HEK293T (cell line): ENCODE data around the gene IFI27L2.

Experiments
- CTCF ChIA-PET: fragments of 350-600 bp; formaldehyde crosslinking; extraction: SDS; loops from one replicate; lab custom pipeline; 2021; ENCODE audit warnings: antibody characterized with exemption, inconsistent platforms; lab: Yijun Ruan, JAX
- POLR2A ChIA-PET: fragments of 350-600 bp; formaldehyde crosslinking; extraction: SDS; loops from one replicate; lab custom pipeline; 2020; ENCODE audit warnings: antibody characterized with exemption, inconsistent platforms; lab: Yijun Ruan, JAX
- DNase-seq: peaks from one replicate; pipeline ENCODE4 v3.0.0; 2012; ENCODE audit warnings: mixed read lengths; ENCODE audit errors: extremely low spot score
- ARNT ChIP-seq: fragments of 450-650 bp; IDR thresholded peaks from 2 replicates; pipeline ENCODE4 v1.6.1; 2017; ENCODE audit warnings: mild to moderate bottlenecking
- BHLHE40 ChIP-seq: fragments of 450-650 bp; IDR thresholded peaks from 2 replicates; pipeline ENCODE4 v1.6.1; 2016; ENCODE audit warnings: mild to moderate bottlenecking, moderate library complexity, borderline replicate concordance
- CTBP1 ChIP-seq: fragments of 450-650 bp; IDR thresholded peaks from 2 replicates; pipeline ENCODE4 v1.6.1; 2016; ENCODE audit warnings: borderline replicate concordance
- ELF4 ChIP-seq: fragments of 450-650 bp; IDR thresholded peaks from 2 replicates; pipeline ENCODE4 v1.6.1; 2017; ENCODE audit warnings: antibody characterized with exemption
- FOXA1 ChIP-seq: fragments of 450-650 bp; IDR thresholded peaks from 2 replicates; pipeline ENCODE4 v1.6.1; 2016; ENCODE audit warnings: mild to moderate bottlenecking
- FOXK2 ChIP-seq: fragments of 450-650 bp; IDR thresholded peaks from 2 replicates; pipeline ENCODE4 v1.6.1; 2016; ENCODE audit warnings: mild to moderate bottlenecking
- FOXM1 ChIP-seq: fragments of 450-650 bp; IDR thresholded peaks from 2 replicates; pipeline ENCODE4 v1.6.1; 2017; ENCODE audit warnings: mild to moderate bottlenecking, borderline replicate concordance
- HDGF ChIP-seq: fragments of 450-650 bp; IDR thresholded peaks from 2 replicates; pipeline ENCODE4 v1.6.1; 2017; ENCODE audit warnings: antibody characterized with exemption, borderline replicate concordance
- L3MBTL2 ChIP-seq: fragments of 450-650 bp; conservative IDR thresholded peaks from 2 replicates; pipeline ENCODE4 v1.6.1; 2016; ENCODE audit warnings: mild to moderate bottlenecking
- LEF1 ChIP-seq: fragments of 450-650 bp; IDR thresholded peaks from 2 replicates; pipeline ENCODE4 v1.6.1; 2017; ENCODE audit warnings: mild to moderate bottlenecking, borderline replicate concordance
- NFRKB ChIP-seq: fragments of 450-650 bp; IDR thresholded peaks from 2 replicates; pipeline ENCODE4 v1.6.1; 2016; ENCODE audit warnings: mild to moderate bottlenecking, moderate library complexity
- SP1 ChIP-seq: fragments of 450-650 bp; IDR thresholded peaks from 2 replicates; pipeline ENCODE4 v1.6.1; 2017
- SUZ12 ChIP-seq: fragments of 450-650 bp; IDR thresholded peaks from 2 replicates; pipeline ENCODE4 v1.6.1; 2016; ENCODE audit warnings: mild to moderate bottlenecking
- TARDBP ChIP-seq: fragments of 450-650 bp; IDR thresholded peaks from 2 replicates; pipeline ENCODE4 v1.6.1; 2016
- ZNF384 ChIP-seq: fragments of 450-650 bp; IDR thresholded peaks from 2 replicates; pipeline ENCODE4 v1.6.1; 2016
- TF ChIP-seq, protein P1 (sequence below): fragments of 450-650 bp; IDR thresholded peaks from 2 replicates; pipeline ENCODE4 v1.6.1; 2016

Gene IFI27L2

DNA sequence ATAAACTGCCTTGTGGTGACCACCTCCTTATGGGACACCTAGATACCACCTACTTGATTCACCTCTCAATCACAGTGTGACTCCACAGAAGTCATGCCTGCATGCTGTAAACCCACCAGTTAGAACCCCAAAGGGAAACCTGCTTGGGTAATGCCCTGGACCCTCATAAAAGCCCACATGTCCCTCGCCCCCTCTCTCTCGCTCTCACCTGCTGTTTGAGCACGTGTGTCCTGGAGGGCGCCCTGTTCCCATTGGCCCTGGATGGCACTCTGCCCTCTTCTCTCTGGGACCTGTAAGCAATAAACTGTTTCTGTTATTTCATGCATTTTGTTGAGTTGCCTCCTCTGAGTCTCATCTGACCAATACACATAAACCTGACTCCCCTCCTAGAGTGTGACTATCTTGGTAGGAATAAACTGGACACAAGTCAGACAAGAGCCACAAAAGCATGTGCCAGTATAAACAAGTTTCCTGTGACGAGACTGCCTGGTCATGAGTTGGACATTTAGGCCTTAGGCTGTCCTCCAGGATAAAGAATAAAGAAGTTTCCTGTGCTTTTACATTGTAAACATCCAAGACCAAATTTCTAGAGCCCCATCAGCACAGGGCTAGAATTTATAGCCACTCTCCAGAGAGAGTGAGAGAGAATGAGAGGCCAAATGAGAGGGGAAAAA, 8.6 kb downstream of the IFI27L2 start:
- TF ChIP-seq FOXK2 = no peak
- TF ChIP-seq CTBP1 = no peak
- no peak for TF ChIP-seq L3MBTL2
- TF ChIP-seq ELF4 = no peak
- no peak for TF ChIP-seq FOXA1
- no peak for TF ChIP-seq LEF1
- TF ChIP-seq, protein P1, sequence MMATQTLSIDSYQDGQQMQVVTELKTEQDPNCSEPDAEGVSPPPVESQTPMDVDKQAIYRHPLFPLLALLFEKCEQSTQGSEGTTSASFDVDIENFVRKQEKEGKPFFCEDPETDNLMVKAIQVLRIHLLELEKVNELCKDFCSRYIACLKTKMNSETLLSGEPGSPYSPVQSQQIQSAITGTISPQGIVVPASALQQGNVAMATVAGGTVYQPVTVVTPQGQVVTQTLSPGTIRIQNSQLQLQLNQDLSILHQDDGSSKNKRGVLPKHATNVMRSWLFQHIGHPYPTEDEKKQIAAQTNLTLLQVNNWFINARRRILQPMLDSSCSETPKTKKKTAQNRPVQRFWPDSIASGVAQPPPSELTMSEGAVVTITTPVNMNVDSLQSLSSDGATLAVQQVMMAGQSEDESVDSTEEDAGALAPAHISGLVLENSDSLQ = no peak
- TF ChIP-seq SP1 = no peak
- TF ChIP-seq SUZ12 = no peak
- no peak for TF ChIP-seq BHLHE40
- TF ChIP-seq TARDBP = no peak
- no peak for TF ChIP-seq NFRKB
- TF ChIP-seq FOXM1 = no peak
- no peak for TF ChIP-seq ARNT
- TF ChIP-seq ZNF384 = no peak
- no peak for TF ChIP-seq HDGF
- ChIA-PET POLR2A (no interaction called here), CTCF (no interaction called here)
- DNase-seq = no peak

DNA sequence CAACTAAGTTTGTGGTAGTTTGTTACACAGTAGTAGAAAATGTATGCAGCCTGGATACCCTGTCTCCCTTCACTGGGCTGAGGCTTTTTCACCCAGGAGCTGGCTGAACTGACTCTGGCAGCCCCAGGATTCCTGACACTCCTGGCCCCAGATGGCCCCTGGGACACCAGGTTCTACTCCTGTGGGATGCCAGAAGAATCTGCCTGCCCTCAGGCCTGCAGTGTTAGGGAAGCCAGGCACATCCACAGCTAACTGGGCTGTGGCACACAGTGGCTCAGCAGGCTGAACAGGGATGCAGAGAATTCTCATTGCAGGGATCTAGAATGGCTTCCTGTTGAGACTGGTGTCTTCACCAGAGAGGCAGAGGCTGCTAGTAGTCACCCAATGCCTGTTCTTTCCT, 10.3 kb downstream of the IFI27L2 start:
- CTCF ChIA-PET = no interaction called here
- no peak for DNase-seq
- TF ChIP-seq HDGF (no peak), FOXK2 (no peak)
- POLR2A ChIA-PET = no interaction called here

DNA sequence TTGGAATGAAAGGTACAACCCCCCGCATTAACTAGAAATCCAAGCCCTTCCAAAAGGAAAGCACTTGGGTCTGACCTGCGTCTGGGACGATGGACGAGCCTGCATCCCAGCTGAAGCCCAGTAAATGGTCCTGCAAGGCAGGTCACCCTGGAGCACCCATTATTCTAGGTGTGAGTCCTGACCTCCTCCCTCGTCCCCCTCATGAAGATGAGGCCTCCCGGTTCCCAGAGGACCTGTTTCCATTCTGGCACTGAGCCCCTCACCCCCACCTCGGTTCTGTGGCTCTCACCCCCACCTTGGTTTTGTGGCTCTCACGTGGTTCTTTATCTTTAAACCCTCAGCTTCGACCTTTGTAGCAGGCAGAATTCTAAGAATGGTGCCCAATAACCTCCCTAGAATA, 11.5 kb downstream of the IFI27L2 start:
- TF ChIP-seq BHLHE40 (no peak), FOXA1 (no peak), HDGF (no peak), LEF1 (no peak)
- POLR2A ChIA-PET = no interaction called here
- CTCF ChIA-PET = no interaction called here
- no peak for DNase-seq

DNA sequence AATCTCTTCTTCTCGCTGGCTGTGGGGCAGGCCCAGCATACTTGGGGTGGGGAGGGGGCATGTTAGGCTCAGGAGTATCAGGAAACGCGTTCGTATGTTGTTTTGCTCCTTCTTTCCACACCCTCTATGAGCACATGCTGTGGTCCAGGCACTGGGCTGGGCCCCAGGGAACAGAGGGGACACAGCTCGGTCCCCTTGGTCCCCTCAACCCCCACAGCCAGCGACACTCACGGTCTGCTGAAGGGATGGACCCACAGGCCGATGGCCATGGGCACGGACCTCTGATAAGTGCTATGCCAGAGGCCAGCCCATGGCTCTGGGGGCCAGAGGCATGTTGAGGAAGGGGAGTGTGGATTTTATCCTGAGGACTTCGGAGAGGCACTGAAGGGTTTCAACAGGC, 12.7 kb downstream of the IFI27L2 start:
- CTCF ChIA-PET = no interaction called here
- POLR2A ChIA-PET = no interaction called here
- DNase-seq = no peak
- TF ChIP-seq FOXM1 = no peak
- TF ChIP-seq L3MBTL2 = no peak
- TF ChIP-seq ZNF384 = no peak
- TF ChIP-seq TARDBP = no peak
- no peak for TF ChIP-seq FOXA1
- no peak for TF ChIP-seq LEF1
- TF ChIP-seq ELF4 = no peak
- TF ChIP-seq BHLHE40 = no peak
- TF ChIP-seq SP1 = no peak
- no peak for TF ChIP-seq NFRKB
- TF ChIP-seq FOXK2 = no peak
- TF ChIP-seq, protein P1 = no peak
- no peak for TF ChIP-seq SUZ12
- no peak for TF ChIP-seq HDGF
- no peak for TF ChIP-seq ARNT

DNA sequence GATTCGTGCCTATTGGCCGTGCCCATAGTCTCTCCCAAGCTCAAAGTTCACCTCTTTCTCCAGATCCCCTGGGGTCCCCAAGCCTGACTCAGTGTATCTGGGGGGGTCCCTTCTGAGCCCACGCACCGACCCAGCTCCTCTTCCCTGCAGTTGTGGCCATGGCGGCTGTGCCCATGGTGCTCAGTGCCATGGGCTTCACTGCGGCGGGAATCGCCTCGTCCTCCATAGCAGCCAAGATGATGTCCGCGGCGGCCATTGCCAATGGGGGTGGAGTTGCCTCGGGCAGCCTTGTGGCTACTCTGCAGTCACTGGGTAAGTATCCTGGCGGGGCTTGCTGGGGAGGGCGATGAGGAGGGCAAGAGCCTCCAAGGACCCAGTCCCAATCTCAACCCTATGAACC, 13.8 kb downstream of the IFI27L2 start:
- TF ChIP-seq SUZ12 = no peak
- no peak for TF ChIP-seq ELF4
- TF ChIP-seq, protein P1 = no peak
- TF ChIP-seq BHLHE40 = no peak
- TF ChIP-seq L3MBTL2 = no peak
- TF ChIP-seq ARNT = no peak
- TF ChIP-seq ZNF384 = no peak
- TF ChIP-seq NFRKB = no peak
- TF ChIP-seq CTBP1 = no peak
- TF ChIP-seq TARDBP = no peak
- TF ChIP-seq FOXA1 = no peak
- TF ChIP-seq FOXK2 = no peak
- TF ChIP-seq SP1 = no peak
- no peak for TF ChIP-seq FOXM1
- TF ChIP-seq LEF1 = no peak
- no peak for TF ChIP-seq HDGF
- POLR2A ChIA-PET = interaction anchor here (0.8 to 1.2 kb wide), 2 partner anchors 35 to 204 kb away, joined by 3 read pairs; partner anchors contain the start of genes DDX24 and IFI27L1
- CTCF ChIA-PET = interaction anchor here (1.2 kb wide), 1 partner anchor 176 kb away, joined by 3 read pairs; no protein-coding TSS in a partner anchor
- no peak for DNase-seq

DNA sequence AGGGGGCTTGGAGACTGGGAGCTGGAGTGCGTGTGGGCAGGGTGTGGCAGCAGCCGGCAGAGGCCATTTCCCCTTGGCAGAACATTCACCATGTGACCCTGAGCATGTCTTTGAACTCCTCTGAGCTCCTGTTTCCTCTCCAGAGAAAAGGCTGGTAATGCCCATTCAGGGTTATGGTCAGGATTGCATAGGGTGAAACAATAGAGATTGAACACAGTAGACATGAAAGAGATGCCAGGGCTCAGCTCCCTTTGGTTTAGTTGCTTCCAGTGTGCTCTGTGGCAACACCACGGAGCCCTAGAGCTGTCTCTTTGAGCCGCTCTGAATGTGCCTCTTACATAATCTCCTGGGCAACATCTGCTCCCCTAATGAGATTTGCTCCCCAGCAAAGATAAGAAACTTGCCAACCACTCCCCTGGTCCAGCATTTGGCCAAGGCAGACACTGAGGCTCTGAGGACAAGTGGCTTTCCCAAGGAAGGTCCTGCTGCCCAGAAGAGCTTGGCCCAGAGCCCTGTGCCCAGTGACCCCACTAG, 14.3 kb downstream of the IFI27L2 start:
- ChIA-PET POLR2A (interaction anchor here (0.7 to 1.2 kb wide), 3 partner anchors 8 to 204 kb away, joined by 3 read pairs; partner anchors contain the start of genes DDX24 and IFI27L1), CTCF (interaction anchor here (1.2 kb wide), 1 partner anchor 175 kb away, joined by 3 read pairs; no protein-coding TSS in a partner anchor)
- DNase-seq = no peak
- no peak for TF ChIP-seq SUZ12
- TF ChIP-seq LEF1 = no peak
- TF ChIP-seq TARDBP = no peak
- TF ChIP-seq ZNF384 = no peak
- TF ChIP-seq HDGF = no peak
- no peak for TF ChIP-seq ARNT
- no peak for TF ChIP-seq L3MBTL2
- TF ChIP-seq FOXA1 = no peak
- TF ChIP-seq FOXK2 = no peak
- TF ChIP-seq SP1 = no peak
- TF ChIP-seq FOXM1 = no peak
- no peak for TF ChIP-seq NFRKB
- TF ChIP-seq BHLHE40 = no peak
- no peak for TF ChIP-seq ELF4
- TF ChIP-seq, protein P1 = no peak
- TF ChIP-seq CTBP1 = no peak
